WTC11 (cell line): ENCODE data around the gene PLK1.

Experiments
- CTCF ChIP-seq: fragments of 200-600 bp; IDR thresholded peaks from 2 replicates; pipeline ENCODE4 v1.8.0; 2022; ENCODE audit warnings: antibody characterized with exemption
- ELF4 ChIP-seq: sonication (generic); formaldehyde crosslinking; IDR thresholded peaks from 2 replicates; pipeline ENCODE4 v1.8.1; 2022; ENCODE audit warnings: low read depth, mild to moderate bottlenecking, moderate library complexity, missing genetic modification reagents
- GTF2I ChIP-seq: fragments of 250-450 bp; sonication (Bioruptor Pico); conservative IDR thresholded peaks from 2 replicates; pipeline ENCODE4 v1.4.0; 2021; ENCODE audit warnings: mild to moderate bottlenecking
- TF ChIP-seq, protein P1 (sequence below): sonication (generic); formaldehyde crosslinking; IDR thresholded peaks from 2 replicates; pipeline ENCODE4 v1.8.0; 2023; ENCODE audit warnings: missing genetic modification reagents, mild to moderate bottlenecking, borderline replicate concordance
- TF ChIP-seq, protein P2 (sequence below): fragments of 250-450 bp; sonication (Bioruptor Pico); IDR thresholded peaks from 2 replicates; pipeline ENCODE4 v1.9.0; 2021; ENCODE audit warnings: mild to moderate bottlenecking

GRCh38 chr16:23640931-23641765 is 37.5 kb upstream of the PLK1 start, which contains the start of the genes DCTN5 and PALB2:
- TF ChIP-seq GTF2I (no peak), CTCF (no peak), ELF4 (CRISPR knock-in tag) (no peak)
- TF ChIP-seq, protein P1, sequence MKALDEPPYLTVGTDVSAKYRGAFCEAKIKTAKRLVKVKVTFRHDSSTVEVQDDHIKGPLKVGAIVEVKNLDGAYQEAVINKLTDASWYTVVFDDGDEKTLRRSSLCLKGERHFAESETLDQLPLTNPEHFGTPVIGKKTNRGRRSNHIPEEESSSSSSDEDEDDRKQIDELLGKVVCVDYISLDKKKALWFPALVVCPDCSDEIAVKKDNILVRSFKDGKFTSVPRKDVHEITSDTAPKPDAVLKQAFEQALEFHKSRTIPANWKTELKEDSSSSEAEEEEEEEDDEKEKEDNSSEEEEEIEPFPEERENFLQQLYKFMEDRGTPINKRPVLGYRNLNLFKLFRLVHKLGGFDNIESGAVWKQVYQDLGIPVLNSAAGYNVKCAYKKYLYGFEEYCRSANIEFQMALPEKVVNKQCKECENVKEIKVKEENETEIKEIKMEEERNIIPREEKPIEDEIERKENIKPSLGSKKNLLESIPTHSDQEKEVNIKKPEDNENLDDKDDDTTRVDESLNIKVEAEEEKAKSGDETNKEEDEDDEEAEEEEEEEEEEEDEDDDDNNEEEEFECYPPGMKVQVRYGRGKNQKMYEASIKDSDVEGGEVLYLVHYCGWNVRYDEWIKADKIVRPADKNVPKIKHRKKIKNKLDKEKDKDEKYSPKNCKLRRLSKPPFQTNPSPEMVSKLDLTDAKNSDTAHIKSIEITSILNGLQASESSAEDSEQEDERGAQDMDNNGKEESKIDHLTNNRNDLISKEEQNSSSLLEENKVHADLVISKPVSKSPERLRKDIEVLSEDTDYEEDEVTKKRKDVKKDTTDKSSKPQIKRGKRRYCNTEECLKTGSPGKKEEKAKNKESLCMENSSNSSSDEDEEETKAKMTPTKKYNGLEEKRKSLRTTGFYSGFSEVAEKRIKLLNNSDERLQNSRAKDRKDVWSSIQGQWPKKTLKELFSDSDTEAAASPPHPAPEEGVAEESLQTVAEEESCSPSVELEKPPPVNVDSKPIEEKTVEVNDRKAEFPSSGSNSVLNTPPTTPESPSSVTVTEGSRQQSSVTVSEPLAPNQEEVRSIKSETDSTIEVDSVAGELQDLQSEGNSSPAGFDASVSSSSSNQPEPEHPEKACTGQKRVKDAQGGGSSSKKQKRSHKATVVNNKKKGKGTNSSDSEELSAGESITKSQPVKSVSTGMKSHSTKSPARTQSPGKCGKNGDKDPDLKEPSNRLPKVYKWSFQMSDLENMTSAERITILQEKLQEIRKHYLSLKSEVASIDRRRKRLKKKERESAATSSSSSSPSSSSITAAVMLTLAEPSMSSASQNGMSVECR (CRISPR knock-in tag): peak; percentile 74
- TF ChIP-seq, protein P2, sequence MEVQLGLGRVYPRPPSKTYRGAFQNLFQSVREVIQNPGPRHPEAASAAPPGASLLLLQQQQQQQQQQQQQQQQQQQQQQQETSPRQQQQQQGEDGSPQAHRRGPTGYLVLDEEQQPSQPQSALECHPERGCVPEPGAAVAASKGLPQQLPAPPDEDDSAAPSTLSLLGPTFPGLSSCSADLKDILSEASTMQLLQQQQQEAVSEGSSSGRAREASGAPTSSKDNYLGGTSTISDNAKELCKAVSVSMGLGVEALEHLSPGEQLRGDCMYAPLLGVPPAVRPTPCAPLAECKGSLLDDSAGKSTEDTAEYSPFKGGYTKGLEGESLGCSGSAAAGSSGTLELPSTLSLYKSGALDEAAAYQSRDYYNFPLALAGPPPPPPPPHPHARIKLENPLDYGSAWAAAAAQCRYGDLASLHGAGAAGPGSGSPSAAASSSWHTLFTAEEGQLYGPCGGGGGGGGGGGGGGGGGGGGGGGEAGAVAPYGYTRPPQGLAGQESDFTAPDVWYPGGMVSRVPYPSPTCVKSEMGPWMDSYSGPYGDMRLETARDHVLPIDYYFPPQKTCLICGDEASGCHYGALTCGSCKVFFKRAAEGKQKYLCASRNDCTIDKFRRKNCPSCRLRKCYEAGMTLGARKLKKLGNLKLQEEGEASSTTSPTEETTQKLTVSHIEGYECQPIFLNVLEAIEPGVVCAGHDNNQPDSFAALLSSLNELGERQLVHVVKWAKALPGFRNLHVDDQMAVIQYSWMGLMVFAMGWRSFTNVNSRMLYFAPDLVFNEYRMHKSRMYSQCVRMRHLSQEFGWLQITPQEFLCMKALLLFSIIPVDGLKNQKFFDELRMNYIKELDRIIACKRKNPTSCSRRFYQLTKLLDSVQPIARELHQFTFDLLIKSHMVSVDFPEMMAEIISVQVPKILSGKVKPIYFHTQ: no peak
